Sigmoid colon (tissue), 7 donors: ENCODE measurements around the gene CRLF2. TPM values are rescaled to one million over a fixed set of nuclear protein-coding genes. Genes with fewer than 3 reads are reported as not detected.
"Not testable (repeated sequence)": the region's sequence is repeated elsewhere in the genome, so short reads cannot be mapped to it uniquely, and the experiment has no call there.

Experiments
- DNase-seq: peaks from one replicate; pipeline ENCODE4 v3.0.0-alpha.2; 2019
- H3K27ac ChIP-seq, 4 donors: fragments of 200-600 bp; sonication (generic); one replicate each; pipeline ENCODE4 v1.5.1; 2016 to 2019; ENCODE audit warnings: mild to moderate bottlenecking in 1 of 4
- H3K27me3 ChIP-seq, 3 donors: fragments of 200-600 bp; sonication (generic); one replicate each; pipeline ENCODE4 v1.5.1; 2019; ENCODE audit warnings: mild to moderate bottlenecking in 1 of 3
- H3K36me3 ChIP-seq, 4 donors: fragments of 200-600 bp; sonication (generic); one replicate each; pipeline ENCODE4 v1.5.1; 2016 to 2019
- H3K4me1 ChIP-seq, 4 donors: fragments of 200-600 bp; sonication (generic); one replicate each; pipeline ENCODE4 v1.5.1; 2017 to 2019
- H3K4me3 ChIP-seq, 4 donors: fragments of 200-600 bp; sonication (generic); one replicate each; pipeline ENCODE4 v1.5.1; 2017 to 2019; ENCODE audit warnings: mild to moderate bottlenecking in 2 of 4, moderate library complexity in 1 of 4
- H3K9me3 ChIP-seq, 4 donors: fragments of 200-600 bp in 3 of 4; sonication (generic) in 3 of 4; one replicate each; pipeline versions ENCODE4 v1.5.1 to v1.6.1; 2013 to 2019
- EP300 ChIP-seq, 4 donors: sonication (generic); formaldehyde crosslinking; IDR thresholded peaks; one replicate each; pipeline ENCODE4 v1.6.1; 2017; ENCODE audit warnings: antibody characterized with exemption in 4 of 4
- POLR2A ChIP-seq, 2 donors: fragments of 450-650 bp; IDR thresholded peaks; one replicate each; pipeline ENCODE4 v1.6.1; 2016; ENCODE audit warnings: antibody characterized with exemption in 2 of 2, mild to moderate bottlenecking in 2 of 2, moderate library complexity in 2 of 2
- POLR2AphosphoS5 ChIP-seq, 4 donors: sonication (generic); formaldehyde crosslinking; IDR thresholded peaks; one replicate each; pipeline ENCODE4 v1.6.1; 2017; ENCODE audit warnings: antibody characterized with exemption in 4 of 4
- WGBS, 2 donors: extraction: QIAGEN DNeasy Blood & Tissue Kit; methylation state at CpG; one replicate each; pipeline ENCODE4 v1.1.7; 2013; 5-methylcytosine and 5-hydroxymethylcytosine counted together
- intact Hi-C: fragments of 100-400 bp; cut with DNase I; formaldehyde crosslinking; loops from one replicate; pipeline ENCODE4 v1.15.1; 2023
- polyA plus RNA-seq, 3 donors: library from polyadenylated mRNA; stranded (reverse); fragments of 200-250 nt; gene quantifications; one replicate each; pipeline ENCODE4 v1.2.3, GENCODE V29; 2013
- total RNA-seq, 4 donors: library from RNA; depleted of rRNA; stranded (reverse); fragments of >200 nt; gene quantifications; one replicate each; pipeline ENCODE4 v1.1.0, GENCODE V29; 2016
- TF ChIP-seq, protein P1 (sequence below), 4 experiments: fragments of 450-650 bp in 3 of 4; fragments of 200-600 bp in 1 of 4; IDR thresholded peaks; one replicate each; pipeline ENCODE4 v1.5.1; 2016 to 2019; ENCODE audit warnings: antibody characterized with exemption in 4 of 4, mild to moderate bottlenecking in 3 of 4, moderate library complexity in 2 of 4
- donor health status: healthy with polysubstance abuse.
- donor health status: Bipolar disorder and iron deficiency.
- donor health status: healthy.

The CRLF2 gene
- total and polyA plus RNA-seq, 7 donors: 0.41 to 1.1 (median 0.74) TPM; not detected in 3

DNA sequence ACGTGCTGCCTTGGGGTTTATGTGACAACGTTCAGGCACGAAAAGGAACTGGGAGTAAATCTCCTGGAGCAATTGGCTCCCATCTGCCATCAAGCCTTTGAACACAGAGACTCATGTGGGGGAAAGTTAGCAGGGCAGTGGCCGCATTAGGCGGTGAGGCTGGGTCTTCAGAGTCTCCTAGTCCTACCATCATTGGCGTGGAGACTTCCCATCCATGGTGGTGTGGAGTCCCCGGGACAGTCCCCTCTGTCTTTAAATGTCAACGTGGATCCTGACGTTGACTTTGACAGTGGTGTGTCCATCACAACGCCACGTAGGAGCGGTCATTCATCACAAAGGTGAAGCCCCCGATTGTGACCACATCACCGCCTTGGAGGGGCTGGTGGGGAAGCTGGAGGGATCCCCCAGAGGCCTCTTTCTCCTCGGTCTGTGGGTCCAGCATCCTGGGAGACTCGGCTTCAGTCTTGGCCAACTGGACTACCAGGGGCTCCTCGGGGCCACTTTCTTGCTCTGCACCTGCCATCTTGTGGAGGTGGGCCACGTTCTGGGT lies 21.8 kb downstream of the CRLF2 start:
- TF ChIP-seq, protein P1, sequence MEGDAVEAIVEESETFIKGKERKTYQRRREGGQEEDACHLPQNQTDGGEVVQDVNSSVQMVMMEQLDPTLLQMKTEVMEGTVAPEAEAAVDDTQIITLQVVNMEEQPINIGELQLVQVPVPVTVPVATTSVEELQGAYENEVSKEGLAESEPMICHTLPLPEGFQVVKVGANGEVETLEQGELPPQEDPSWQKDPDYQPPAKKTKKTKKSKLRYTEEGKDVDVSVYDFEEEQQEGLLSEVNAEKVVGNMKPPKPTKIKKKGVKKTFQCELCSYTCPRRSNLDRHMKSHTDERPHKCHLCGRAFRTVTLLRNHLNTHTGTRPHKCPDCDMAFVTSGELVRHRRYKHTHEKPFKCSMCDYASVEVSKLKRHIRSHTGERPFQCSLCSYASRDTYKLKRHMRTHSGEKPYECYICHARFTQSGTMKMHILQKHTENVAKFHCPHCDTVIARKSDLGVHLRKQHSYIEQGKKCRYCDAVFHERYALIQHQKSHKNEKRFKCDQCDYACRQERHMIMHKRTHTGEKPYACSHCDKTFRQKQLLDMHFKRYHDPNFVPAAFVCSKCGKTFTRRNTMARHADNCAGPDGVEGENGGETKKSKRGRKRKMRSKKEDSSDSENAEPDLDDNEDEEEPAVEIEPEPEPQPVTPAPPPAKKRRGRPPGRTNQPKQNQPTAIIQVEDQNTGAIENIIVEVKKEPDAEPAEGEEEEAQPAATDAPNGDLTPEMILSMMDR (IDR thresholded peaks at IDR 0.05): no peak
- TF ChIP-seq POLR2A (IDR thresholded peaks at IDR 0.05): no peak
- TF ChIP-seq EP300 (IDR thresholded peaks at IDR 0.05): no peak
- TF ChIP-seq POLR2AphosphoS5 (IDR thresholded peaks at IDR 0.05): no peak

DNA sequence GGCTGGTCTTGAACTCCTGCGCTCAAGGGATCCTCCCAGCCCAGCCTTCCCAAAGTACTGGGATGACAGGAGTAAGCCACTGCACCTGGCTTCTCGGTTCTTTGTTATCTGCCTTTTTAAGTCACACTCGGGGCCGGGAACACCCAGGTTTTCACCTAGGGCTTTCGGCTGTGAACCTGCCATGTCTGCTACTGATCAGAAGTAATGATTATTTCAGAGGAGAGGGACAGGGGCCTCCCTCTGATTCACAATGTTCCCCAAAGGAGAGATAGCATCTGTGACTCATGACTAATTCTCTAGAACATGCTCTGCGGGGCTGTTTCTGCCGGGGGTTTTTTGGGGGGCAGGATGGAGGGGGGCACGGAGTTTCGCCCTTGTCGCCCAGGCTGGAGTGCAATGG lies 26.9 kb downstream of the CRLF2 start:
- peak; percentile 22 for DNase-seq
- Histone ChIP-seq H3K4me1 (no peaks in the 10 kb centered on the region), H3K27ac (no peak overlapping the region), H3K36me3 (no peaks in the 10 kb centered on the region), H3K4me3 (no peak overlapping the region), H3K27me3 (no peaks in the 10 kb centered on the region), H3K9me3 (no peaks in the 10 kb centered on the region)
- intact Hi-C loops: no loop called here
- TF ChIP-seq POLR2AphosphoS5 (IDR thresholded peaks at IDR 0.05): no peak
- no peak for TF ChIP-seq EP300 (IDR thresholded peaks at IDR 0.05)
- TF ChIP-seq POLR2A (IDR thresholded peaks at IDR 0.05): no peak
- TF ChIP-seq, protein P1 (IDR thresholded peaks at IDR 0.05): no peak
- WGBS, 2 donors: 86 to 89% methylated on average over 10 of the region's 10 CpGs

More for the DNA sequence above, 21.8 kb downstream of the CRLF2 start:
- H3K4me1 ChIP-seq: no peaks in the 10 kb centered on the region
- intact Hi-C loops: no loop called here
- H3K27ac ChIP-seq: no peak overlapping the region
- H3K9me3 ChIP-seq: no peaks in the 10 kb centered on the region
- H3K27me3 ChIP-seq: no peaks in the 10 kb centered on the region
- peak; percentile 25 for DNase-seq
- H3K36me3 ChIP-seq: no peaks in the 10 kb centered on the region
- WGBS, 2 donors: 85 to 89% methylated on average over 18 of the region's 18 CpGs
- H3K4me3 ChIP-seq: no peak overlapping the region

DNA sequence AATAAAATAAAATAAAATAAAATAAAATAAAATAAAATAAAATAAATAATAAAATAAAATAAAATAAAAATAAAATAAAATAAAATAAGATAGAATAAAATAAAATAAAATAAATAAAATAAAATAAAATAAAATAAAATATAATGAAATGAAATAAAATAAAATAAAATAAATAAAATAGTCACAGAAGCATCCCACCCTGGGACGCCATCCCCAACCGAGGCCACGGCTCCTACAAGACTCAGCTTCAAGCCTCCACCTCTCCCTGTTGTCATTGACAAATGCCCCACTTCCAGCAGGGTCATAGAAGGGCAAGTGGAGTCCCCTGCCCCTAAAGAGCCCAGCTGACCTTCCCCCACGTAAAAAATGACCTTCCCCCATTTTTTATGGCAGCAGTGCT lies 30.2 kb downstream of the CRLF2 start:
- no peaks in the 10 kb centered on the region for H3K36me3 ChIP-seq
- no peak for DNase-seq
- intact Hi-C loops: no loop called here
- no peak overlapping the region for H3K4me3 ChIP-seq
- no peak for TF ChIP-seq EP300 (IDR thresholded peaks at IDR 0.05)
- TF ChIP-seq, protein P1 (IDR thresholded peaks at IDR 0.05): no peak
- no peak for TF ChIP-seq POLR2A (IDR thresholded peaks at IDR 0.05)
- no peak for TF ChIP-seq POLR2AphosphoS5 (IDR thresholded peaks at IDR 0.05)
- no peak overlapping the region for H3K27ac ChIP-seq
- no peaks in the 10 kb centered on the region for H3K9me3 ChIP-seq
- peaks cover 0 to 6% (median 0%) of the 10 kb centered on the region in 3 donors for H3K27me3 ChIP-seq
- H3K4me1 ChIP-seq: peaks cover 0 to 6% (median 5%) of the 10 kb centered on the region in 4 donors
- WGBS, 2 donors: 68 to 76% methylated on average over 4 of the region's 4 CpGs

DNA sequence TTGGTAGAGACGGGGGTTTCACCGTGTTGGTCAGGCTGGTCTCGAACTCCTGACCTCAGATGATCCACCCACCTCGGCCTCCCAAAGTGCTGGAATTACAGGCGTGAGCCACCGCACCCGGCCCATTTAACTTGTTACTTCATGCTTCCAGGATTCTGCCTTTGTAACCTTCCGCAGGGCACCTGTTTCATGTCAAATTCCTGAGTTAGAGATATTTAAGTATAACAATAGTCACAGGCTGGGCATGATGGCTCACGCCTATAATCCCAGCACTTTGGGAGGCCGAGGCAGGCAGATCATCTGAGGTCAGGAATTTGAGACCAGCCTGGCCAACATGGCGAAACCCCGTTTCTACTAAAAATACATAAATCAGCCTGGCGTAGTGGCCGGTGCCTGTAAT lies 30.8 kb downstream of the CRLF2 start:
- intact Hi-C loops, H3K27me3 ChIP-seq, H3K27ac ChIP-seq, H3K9me3 ChIP-seq, H3K4me3 ChIP-seq, H3K4me1 ChIP-seq, H3K36me3 ChIP-seq: not testable (repeated sequence)
- peak; percentile 42 for DNase-seq
- 80 to 88% methylated on average over 14 of the region's 14 CpGs for WGBS, 2 donors

DNA sequence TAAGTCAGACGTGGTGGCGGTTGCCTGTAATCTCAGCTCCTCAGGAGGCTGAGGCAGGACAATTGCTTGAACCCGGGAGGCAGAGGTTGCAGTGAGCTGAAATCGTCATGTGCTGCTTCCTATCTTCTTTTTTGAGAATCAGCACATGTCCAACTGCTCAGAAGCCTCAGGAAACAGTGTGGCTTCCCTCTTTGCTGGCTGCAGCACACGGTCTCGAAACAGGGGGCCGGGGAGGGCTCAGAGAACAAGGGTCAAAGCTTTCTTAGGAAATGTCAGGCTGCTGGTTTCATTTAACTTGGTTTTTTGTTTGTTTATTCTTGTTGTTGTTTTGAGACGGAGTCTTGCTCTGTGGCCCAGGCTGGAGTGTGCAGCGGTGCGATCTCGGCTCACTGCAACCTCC lies 31.3 kb downstream of the CRLF2 start:
- no peaks in the 10 kb centered on the region for H3K9me3 ChIP-seq
- no peak overlapping the region for H3K4me3 ChIP-seq
- intact Hi-C loops: no loop called here
- no peaks in the 10 kb centered on the region for H3K36me3 ChIP-seq
- H3K27ac ChIP-seq: no peak overlapping the region
- H3K4me1 ChIP-seq: peaks cover 0 to 6% (median 5%) of the 10 kb centered on the region in 4 donors
- peaks cover 0 to 6% (median 0%) of the 10 kb centered on the region in 3 donors for H3K27me3 ChIP-seq
- TF ChIP-seq, protein P1 (IDR thresholded peaks at IDR 0.05): no peak
- TF ChIP-seq POLR2A (IDR thresholded peaks at IDR 0.05) (no peak), EP300 (IDR thresholded peaks at IDR 0.05) (no peak), POLR2AphosphoS5 (IDR thresholded peaks at IDR 0.05) (no peak)
- 62 to 72% methylated on average over 11 of the region's 11 CpGs for WGBS, 2 donors
- no peak for DNase-seq
